ENCODE data around the gene RAB11FIP4. TPM values are rescaled to one million over a fixed set of nuclear protein-coding genes. Genes with fewer than 3 reads are reported as not detected.

Gene RAB11FIP4
- total and polyA plus RNA-seq, 9 of the 15 experiments (the other 6 are each of a cell fraction or from before 2014, with no cell fraction given), result 0.62 to 16.6 (median 8.9) TPM

MicroRNAs within 50 kb of the gene (microRNA counts, 767-probe panel; counts per million panel counts)
- microRNA hsa-miR-193a-3p (not detected), microRNA hsa-miR-193a-5p (1,344 counts per million, percentile 32 among the panel's probes with 10 or more counts)

Small RNA genes lying within 50 kb of the gene (microRNA-seq; reads per million reads assigned to microRNA genes)
- gene MIR193A (ENCODE audit: borderline microRNAs expressed), result 4.5 reads per million, percentile 44 among the genes with 10 or more reads in this experiment
- gene MIR365B (ENCODE audit: borderline microRNAs expressed), result 0.46 reads per million
- not detected for gene MIR4725 (ENCODE audit: borderline microRNAs expressed)

Small RNA genes lying within 50 kb of the gene (small RNA-seq; reads per million reads assigned to genes)
- gene MIR193A (0.59 reads per million, percentile 32 among the genes with 10 or more reads in this experiment), gene MIR4725 (not detected), gene RN7SL45P (not detected), gene RN7SL79P (not detected), gene RNU6ATAC7P (not detected)

Other genes starting within 250 kb of the RAB11FIP4 start
- not detected in 2 replicates for gene OMG, start 94.4 kb upstream of the RAB11FIP4 start, total RNA-seq (2014; rRNA removed)
- not detected in 2 replicates for gene OMG, start 94.4 kb upstream of the RAB11FIP4 start, total RNA-seq (2014; rRNA removed; fragmentation: Illumina TruSeq; extraction: Trizol)
- 0.11 TPM in 1 of 2 replicates, not detected in the other for gene OMG, start 94.4 kb upstream of the RAB11FIP4 start, total RNA-seq (2015; rRNA removed; fragmentation: Illumina TruSeq; extraction: Trizol)
- not detected in 2 replicates for gene OMG, start 94.4 kb upstream of the RAB11FIP4 start, total RNA-seq (2021)
- 0.03 TPM in 1 of 2 replicates, not detected in the other for gene OMG, start 94.4 kb upstream of the RAB11FIP4 start, polyA plus RNA-seq (2011; rRNA removed)
- gene OMG, start 94.4 kb upstream of the RAB11FIP4 start, polyA plus RNA-seq (2014; fragmentation: Illumina TruSeq; extraction: Trizol), result not detected in 2 replicates
- gene OMG, start 94.4 kb upstream of the RAB11FIP4 start, polyA plus RNA-seq (2014; fragmentation: Nextera tagmentation; extraction: Ambion mirVana), result under 1 TPM in 1 of 2 experiments, not detected in 1; 0.41 TPM
- gene OMG, start 94.4 kb upstream of the RAB11FIP4 start, polyA plus RNA-seq (2014; rRNA removed), result not detected in 2 replicates
- 0.54 and 0.82 TPM in 2 replicates for gene EVI2B, start 77.6 kb upstream of the RAB11FIP4 start, total RNA-seq (2014; rRNA removed)
- 1.9 and 2.1 TPM in 2 replicates for gene EVI2B, start 77.6 kb upstream of the RAB11FIP4 start, total RNA-seq (2014; rRNA removed; fragmentation: Illumina TruSeq; extraction: Trizol)
- gene EVI2B, start 77.6 kb upstream of the RAB11FIP4 start, total RNA-seq (2015; rRNA removed; fragmentation: Illumina TruSeq; extraction: Trizol), result 8.0 TPM in 2 replicates
- gene EVI2B, start 77.6 kb upstream of the RAB11FIP4 start, total RNA-seq (2021), result 1.7 and 2.0 TPM in 2 replicates
- gene EVI2B, start 77.6 kb upstream of the RAB11FIP4 start, polyA plus RNA-seq (2011; rRNA removed), result 2.5 and 3.4 TPM in 2 replicates
- 6.5 and 7.1 TPM in 2 replicates for gene EVI2B, start 77.6 kb upstream of the RAB11FIP4 start, polyA plus RNA-seq (2014; fragmentation: Illumina TruSeq; extraction: Trizol)
- 1 to 10 TPM; 1.7 to 2.9 TPM for gene EVI2B, start 77.6 kb upstream of the RAB11FIP4 start, polyA plus RNA-seq (2014; fragmentation: Nextera tagmentation; extraction: Ambion mirVana)
- 2.5 and 3.9 TPM in 2 replicates for gene EVI2B, start 77.6 kb upstream of the RAB11FIP4 start, polyA plus RNA-seq (2014; rRNA removed)
- not detected in 2 replicates for gene EVI2A, start 70.1 kb upstream of the RAB11FIP4 start, total RNA-seq (2014; rRNA removed)
- 0.16 TPM in 1 of 2 replicates, not detected in the other for gene EVI2A, start 70.1 kb upstream of the RAB11FIP4 start, total RNA-seq (2014; rRNA removed; fragmentation: Illumina TruSeq; extraction: Trizol)
- 0.38 TPM in 1 of 2 replicates, not detected in the other for gene EVI2A, start 70.1 kb upstream of the RAB11FIP4 start, total RNA-seq (2015; rRNA removed; fragmentation: Illumina TruSeq; extraction: Trizol)
- 0.13 TPM in 2 replicates for gene EVI2A, start 70.1 kb upstream of the RAB11FIP4 start, total RNA-seq (2021)
- gene EVI2A, start 70.1 kb upstream of the RAB11FIP4 start, polyA plus RNA-seq (2011; rRNA removed), result 0.06 and 0.08 TPM in 2 replicates
- gene EVI2A, start 70.1 kb upstream of the RAB11FIP4 start, polyA plus RNA-seq (2014; fragmentation: Illumina TruSeq; extraction: Trizol), result 0.10 TPM in 1 of 2 replicates, not detected in the other
- gene EVI2A, start 70.1 kb upstream of the RAB11FIP4 start, polyA plus RNA-seq (2014; fragmentation: Nextera tagmentation; extraction: Ambion mirVana), result under 1 TPM; 0.17 to 0.37 TPM
- gene EVI2A, start 70.1 kb upstream of the RAB11FIP4 start, polyA plus RNA-seq (2014; rRNA removed), result 0.20 TPM in 1 of 2 replicates, not detected in the other

All from K562 (cell line).